Testis (tissue), 3 donors: ENCODE data around the gene NAP1L4. TPM values are rescaled to one million over a fixed set of nuclear protein-coding genes. Genes with fewer than 3 reads are reported as not detected.

ENCODE experiments used
- DNase-seq: peaks from one replicate; pipeline ENCODE4 v3.0.0-alpha.2; 2019
- H3K27ac ChIP-seq, 2 donors: fragments of 200-600 bp; sonication (generic); one replicate each; pipeline ENCODE4 v1.5.1; 2019
- H3K27me3 ChIP-seq: fragments of 200-600 bp; sonication (generic); one replicate; pipeline ENCODE4 v1.5.1; 2019
- H3K36me3 ChIP-seq: fragments of 200-600 bp; sonication (generic); one replicate; pipeline ENCODE4 v1.5.1; 2017; ENCODE audit warnings: low read depth; ENCODE audit errors: missing control alignments
- H3K4me1 ChIP-seq: fragments of 200-600 bp; sonication (generic); one replicate; pipeline ENCODE4 v1.5.1; 2019
- H3K4me3 ChIP-seq, 2 donors: fragments of 200-600 bp; sonication (generic); one replicate each; pipeline ENCODE4 v1.5.1; 2017 to 2019
- H3K9me3 ChIP-seq: fragments of 200-600 bp; sonication (generic); one replicate; pipeline ENCODE4 v1.5.1; 2017
- POLR2A ChIP-seq: fragments of 450-650 bp; IDR thresholded peaks from one replicate; pipeline ENCODE4 v1.6.1; 2017; ENCODE audit warnings: antibody characterized with exemption, mild to moderate bottlenecking, moderate library complexity
- WGBS, 2 donors: methylation state at CpG; one replicate each; pipeline ENCODE4 v1.1.5; 2018; 5-methylcytosine and 5-hydroxymethylcytosine counted together
- intact Hi-C: fragments of 100-400 bp; cut with DNase I; formaldehyde crosslinking; loops from one replicate; pipeline ENCODE4 v1.15.1; 2023; ENCODE audit warnings: low total_unique reads
- polyA plus RNA-seq: library from polyadenylated mRNA; stranded (reverse); fragments of 350-450 nt; fragmentation: Illumina TruSeq; extraction: RNeasy Lipid Tissue Mini Kit (QIAGEN cat#74804); gene quantifications from one replicate; pipeline ENCODE4 v1.2.3, GENCODE V29; 2014; ENCODE audit warnings: low read depth, low replicate concordance; ENCODE audit not compliant: insufficient read depth
- total RNA-seq, 2 donors: library from RNA; depleted of rRNA; stranded (reverse); fragments of >200 nt; gene quantifications; one replicate each; pipeline ENCODE4 v1.2.3, GENCODE V29; 2016
- TF ChIP-seq, protein P1 (sequence below), 3 experiments: fragments of 450-650 bp in 2 of 3; fragments of 200-600 bp in 1 of 3; sonication (generic) in 1 of 3; IDR thresholded peaks; one replicate each; pipeline ENCODE4 v1.5.1; 2016 to 2019; ENCODE audit warnings: antibody characterized with exemption in 3 of 3, mild to moderate bottlenecking in 2 of 3, moderate library complexity in 1 of 3

Gene NAP1L4
- total and polyA plus RNA-seq, 3 donors from 2014 or later = 165 to 208 (median 206) TPM

DNA sequence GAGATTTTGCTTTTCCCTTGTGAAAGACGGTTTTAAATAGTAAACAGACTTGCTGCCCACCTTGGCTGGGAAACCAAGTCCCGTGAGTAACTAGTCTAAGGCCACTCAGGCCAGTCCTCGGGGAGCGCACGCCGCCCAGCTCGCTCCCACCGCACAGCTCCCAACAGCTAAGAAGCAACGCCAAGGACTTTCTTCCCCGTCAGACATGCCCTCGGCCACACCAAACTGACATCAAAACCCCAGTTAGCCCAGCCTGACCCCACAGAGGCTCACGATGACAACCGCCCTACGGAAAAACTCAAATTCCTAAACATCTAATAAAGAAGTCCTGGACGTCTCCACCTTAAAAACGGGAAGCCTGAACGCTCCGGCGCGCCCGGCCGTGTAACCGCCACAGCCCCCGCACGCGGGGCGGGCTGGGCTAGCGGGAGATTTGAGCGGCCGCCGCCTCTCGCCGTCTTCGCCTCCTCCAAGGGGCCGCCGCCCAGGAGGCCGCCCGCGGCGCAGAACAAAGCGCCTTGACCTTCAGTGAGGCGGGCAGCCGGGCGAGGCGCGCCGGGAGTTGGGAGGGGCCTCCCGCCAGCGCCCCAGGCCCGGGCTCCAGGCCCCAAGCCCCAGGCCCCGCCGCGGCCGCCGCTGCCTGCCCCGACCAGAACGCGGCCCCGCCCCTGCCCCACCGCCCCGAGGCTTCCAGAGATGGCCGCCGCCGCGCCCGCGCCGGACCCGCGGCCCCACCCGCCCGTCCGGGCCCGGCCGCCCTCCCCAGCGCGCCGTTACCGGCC is 486 bp downstream of the NAP1L4 start:
- peak; percentile 63 for DNase-seq
- 0 to 1% methylated on average over 11 to 65 of the region's 79 CpGs for WGBS, 2 donors
- TF ChIP-seq, protein P1, sequence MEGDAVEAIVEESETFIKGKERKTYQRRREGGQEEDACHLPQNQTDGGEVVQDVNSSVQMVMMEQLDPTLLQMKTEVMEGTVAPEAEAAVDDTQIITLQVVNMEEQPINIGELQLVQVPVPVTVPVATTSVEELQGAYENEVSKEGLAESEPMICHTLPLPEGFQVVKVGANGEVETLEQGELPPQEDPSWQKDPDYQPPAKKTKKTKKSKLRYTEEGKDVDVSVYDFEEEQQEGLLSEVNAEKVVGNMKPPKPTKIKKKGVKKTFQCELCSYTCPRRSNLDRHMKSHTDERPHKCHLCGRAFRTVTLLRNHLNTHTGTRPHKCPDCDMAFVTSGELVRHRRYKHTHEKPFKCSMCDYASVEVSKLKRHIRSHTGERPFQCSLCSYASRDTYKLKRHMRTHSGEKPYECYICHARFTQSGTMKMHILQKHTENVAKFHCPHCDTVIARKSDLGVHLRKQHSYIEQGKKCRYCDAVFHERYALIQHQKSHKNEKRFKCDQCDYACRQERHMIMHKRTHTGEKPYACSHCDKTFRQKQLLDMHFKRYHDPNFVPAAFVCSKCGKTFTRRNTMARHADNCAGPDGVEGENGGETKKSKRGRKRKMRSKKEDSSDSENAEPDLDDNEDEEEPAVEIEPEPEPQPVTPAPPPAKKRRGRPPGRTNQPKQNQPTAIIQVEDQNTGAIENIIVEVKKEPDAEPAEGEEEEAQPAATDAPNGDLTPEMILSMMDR (IDR thresholded peaks at IDR 0.05) = no peak
- no peak for TF ChIP-seq POLR2A
- Histone ChIP-seq H3K27me3 (no peaks in the 10 kb centered on the region), H3K36me3 (no peaks in the 10 kb centered on the region), H3K4me1 (peaks cover 36% of the 10 kb centered on the region), H3K9me3 (no peaks in the 10 kb centered on the region), H3K27ac (peak overlapping the region; percentile 80 to 97), H3K4me3 (peak overlapping the region; percentile 87 to 89)
- intact Hi-C loops = no loop called here

DNA sequence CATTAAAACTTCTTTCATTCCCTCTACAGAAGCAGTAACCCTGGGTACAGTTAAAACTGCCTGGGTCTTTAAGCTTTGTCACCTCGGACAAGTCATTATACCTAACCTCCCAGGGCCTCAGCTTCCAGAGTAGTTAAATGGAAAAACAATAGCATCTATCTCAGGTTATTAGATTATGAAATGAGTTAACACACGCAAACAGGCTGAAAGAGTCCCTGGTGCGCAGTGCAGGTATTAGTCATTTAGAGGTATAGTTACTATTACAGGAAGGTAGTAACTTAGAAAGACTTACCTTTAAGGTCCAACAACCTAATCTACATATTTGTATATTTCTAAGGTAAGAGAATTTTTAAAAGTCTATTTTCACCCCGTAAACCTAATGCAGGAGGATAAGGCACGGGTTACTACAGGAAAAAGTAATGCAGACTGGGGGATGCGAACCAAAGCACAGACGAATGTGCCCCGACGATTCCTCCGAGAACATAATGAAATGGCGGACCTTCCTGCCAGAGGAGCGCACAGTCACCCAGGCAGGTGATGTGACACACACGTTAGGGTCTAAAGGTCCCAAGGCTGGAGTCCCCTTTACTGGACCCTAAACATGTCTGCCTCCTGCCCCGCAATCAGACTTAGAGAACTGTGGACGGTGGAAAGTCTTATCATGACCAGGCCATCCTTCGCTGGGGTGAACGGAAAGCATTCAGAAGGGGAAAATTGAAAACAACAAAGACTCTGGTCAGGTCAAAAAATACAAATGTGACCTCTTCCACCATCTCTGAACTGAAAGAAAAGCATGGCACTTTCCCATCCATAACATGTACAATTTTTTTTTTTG is 1.3 kb downstream of the NAP1L4 start:
- no peaks in the 10 kb centered on the region for H3K27me3 ChIP-seq
- no peaks in the 10 kb centered on the region for H3K36me3 ChIP-seq
- peak overlapping the region; percentile 80 to 97 for H3K27ac ChIP-seq
- peak overlapping the region; percentile 87 to 89 for H3K4me3 ChIP-seq
- no peaks in the 10 kb centered on the region for H3K9me3 ChIP-seq
- intact Hi-C loops = no loop called here
- peaks cover 31% of the 10 kb centered on the region for H3K4me1 ChIP-seq
- 3 to 4% methylated on average over 17 of the region's 17 CpGs for WGBS, 2 donors
- no peak for TF ChIP-seq POLR2A
- TF ChIP-seq, protein P1 (IDR thresholded peaks at IDR 0.05) = no peak
- DNase-seq = peak; percentile 45

DNA sequence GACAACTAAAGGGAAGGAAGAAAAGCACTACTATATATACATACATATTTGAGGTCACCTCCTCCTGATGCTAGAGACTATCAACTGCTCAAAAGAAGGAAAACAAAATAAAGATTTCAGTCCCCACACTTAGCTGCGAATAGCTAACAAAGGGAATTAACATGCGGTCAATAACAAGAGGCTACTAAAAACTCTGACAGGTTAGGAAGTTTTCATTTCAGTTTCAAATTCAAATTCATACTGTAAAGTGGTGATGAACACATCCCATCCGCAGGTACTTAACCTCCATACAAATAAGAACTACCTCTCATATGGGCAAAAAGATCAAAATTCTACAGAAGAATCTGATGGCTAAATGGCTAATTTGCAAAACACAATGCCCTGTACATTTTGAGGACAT is 2.6 kb downstream of the NAP1L4 start:
- H3K9me3 ChIP-seq = no peaks in the 10 kb centered on the region
- H3K4me1 ChIP-seq = peaks cover 28% of the 10 kb centered on the region
- no peaks in the 10 kb centered on the region for H3K27me3 ChIP-seq
- no peaks in the 10 kb centered on the region for H3K36me3 ChIP-seq
- H3K4me3 ChIP-seq = no peak overlapping the region
- DNase-seq = no peak
- no peak for TF ChIP-seq POLR2A
- TF ChIP-seq, protein P1 (IDR thresholded peaks at IDR 0.05) = no peak
- intact Hi-C loops = no loop called here
- 39 to 44% methylated on average over 3 of the region's 3 CpGs for WGBS, 2 donors
- H3K27ac ChIP-seq = no peak overlapping the region

DNA sequence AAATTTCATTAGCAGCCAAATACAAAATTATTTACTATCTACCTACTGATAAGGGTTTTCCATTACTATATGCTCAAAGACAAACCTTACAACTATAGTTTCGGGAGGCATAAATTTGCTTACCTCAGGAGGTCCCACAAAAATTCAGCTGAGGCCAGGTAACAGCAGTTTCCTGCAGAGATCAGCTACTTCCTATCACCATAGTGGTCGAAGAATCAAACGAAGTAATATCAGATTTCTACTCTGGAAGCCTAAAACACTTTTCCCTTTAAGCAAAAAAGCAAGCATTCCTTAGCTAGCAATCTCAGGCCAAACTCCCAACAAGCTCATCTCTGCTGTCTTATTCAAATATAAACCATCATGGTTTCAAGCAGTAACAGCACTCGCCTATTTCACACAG is 3.1 kb downstream of the NAP1L4 start:
- Histone ChIP-seq H3K4me1 (peaks cover 28% of the 10 kb centered on the region), H3K4me3 (no peak overlapping the region), H3K27ac (no peak overlapping the region), H3K27me3 (no peaks in the 10 kb centered on the region), H3K9me3 (no peaks in the 10 kb centered on the region), H3K36me3 (no peaks in the 10 kb centered on the region)
- intact Hi-C loops = no loop called here
- 30 to 31% methylated on average over 4 of the region's 4 CpGs for WGBS, 2 donors
- no peak for DNase-seq
- TF ChIP-seq POLR2A = no peak
- TF ChIP-seq, protein P1 (IDR thresholded peaks at IDR 0.05) = no peak
